Lung (tissue), 12 donors: ENCODE measurements around the gene MRPL41. TPM values are rescaled to one million over a fixed set of nuclear protein-coding genes. Genes with fewer than 3 reads are reported as not detected.

ENCODE experiments used
- ATAC-seq: fragments of 200-7000 bp; cut with Tn5 transposase; one replicate; pipeline ENCODE4 v1.9.1; 2020; ENCODE audit warnings: moderate number of reproducible peaks; ENCODE audit not compliant: insufficient read depth, low FRiP score
- DNase-seq, 3 donors: peaks; one replicate each; pipeline ENCODE4 v3.0.0-alpha.2; 2013 to 2017
- H3K27ac ChIP-seq, 2 donors: one replicate each; pipeline ENCODE4 v1.5.1; 2013; ENCODE audit warnings: mild to moderate bottlenecking in 2 of 2, moderate library complexity in 2 of 2, control low read depth in 1 of 2, inconsistent platforms in 1 of 2, low read depth in 1 of 2, low read length in 1 of 2
- H3K27me3 ChIP-seq, 3 donors: one replicate each; pipeline ENCODE4 v1.5.1; 2013; ENCODE audit warnings: low read length in 2 of 3; ENCODE audit not compliant: control insufficient read depth in 3 of 3, insufficient read depth in 3 of 3
- H3K36me3 ChIP-seq, 4 donors: one replicate each; pipeline ENCODE4 v1.5.1; 2013; ENCODE audit warnings: low read length in 4 of 4, mild to moderate bottlenecking in 1 of 4, moderate library complexity in 1 of 4; ENCODE audit not compliant: control insufficient read depth in 4 of 4, insufficient read depth in 4 of 4
- H3K4me1 ChIP-seq, 5 donors: one replicate each; pipeline ENCODE4 v1.5.1; 2013; ENCODE audit warnings: low read length in 5 of 5, mild to moderate bottlenecking in 2 of 5, moderate library complexity in 1 of 5; ENCODE audit not compliant: control insufficient read depth in 5 of 5, insufficient read depth in 5 of 5
- H3K4me3 ChIP-seq: one replicate; pipeline ENCODE4 v1.5.1; 2013; ENCODE audit warnings: mild to moderate bottlenecking, control low read depth, moderate library complexity
- H3K9ac ChIP-seq, 2 donors: one replicate each; pipeline ENCODE4 v1.5.1; 2013; ENCODE audit warnings: low read length in 2 of 2, control low read depth in 1 of 2; ENCODE audit not compliant: insufficient read depth in 1 of 2
- H3K9me3 ChIP-seq, 4 donors: one replicate each; pipeline ENCODE4 v1.5.1; 2013; ENCODE audit warnings: low read length in 3 of 4, mild to moderate bottlenecking in 1 of 4, moderate library complexity in 1 of 4; ENCODE audit not compliant: control insufficient read depth in 4 of 4, insufficient read depth in 3 of 4
- WGBS, 2 donors: extraction: QIAGEN DNeasy Blood & Tissue Kit; methylation state at CpG; one replicate each; pipeline ENCODE4 v1.1.7; 2013; 5-methylcytosine and 5-hydroxymethylcytosine counted together
- polyA plus RNA-seq, 2 donors: library from polyadenylated mRNA; stranded (reverse); fragments of 200-250 nt; gene quantifications; one replicate each; pipeline ENCODE4 v1.2.1, GENCODE V29; 2013
- total RNA-seq, 2 donors: library from RNA; depleted of rRNA in 1 of 2; stranded (reverse); fragments of >200 nt in 1 of 2; gene quantifications; one replicate each; pipeline ENCODE4 v1.2.1, GENCODE V29; 2014 to 2021
- TF ChIP-seq, protein P1 (sequence below): IDR thresholded peaks from 2 replicates; pipeline ENCODE4 v1.5.1; 2012; ENCODE audit warnings: mild to moderate bottlenecking; ENCODE audit errors: control extremely low read depth, extremely low read depth
- donor health status: control.
- donor health status: control.
- donor health status: Bipolar disorder and iron deficiency.
- donor health status: healthy.
- donor health status: DM: yes; HTN: yes; CAD: no.

MRPL41 gene
- total and polyA plus RNA-seq, 4 donors: 24.2 to 110 (median 53.3) TPM

DNA sequence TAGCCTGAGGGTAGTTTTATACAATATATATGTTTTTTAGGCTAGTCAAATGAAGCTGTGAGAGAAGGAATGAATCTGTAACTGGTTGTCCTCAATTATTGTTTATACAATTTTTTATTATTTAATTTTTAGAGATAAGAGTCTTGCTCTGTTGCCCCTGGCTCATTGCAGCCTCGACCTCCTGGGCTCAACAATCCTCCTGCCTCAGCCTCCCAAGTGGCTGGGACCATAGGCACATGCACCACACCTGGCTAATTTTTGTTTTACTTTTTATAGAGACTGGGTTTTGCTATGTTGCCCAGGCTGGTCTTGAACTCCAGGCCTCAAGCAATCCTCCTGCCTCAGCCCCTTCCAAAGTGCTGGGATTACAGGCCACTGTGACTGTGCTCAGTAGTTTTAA is 2.7 kb downstream of the MRPL41 start:
- 93 to 94% methylated on average over 1 of the region's 1 CpG for WGBS, 2 donors
- no peak for ATAC-seq
- peaks cover 3 to 21% (median 5%) of the 10 kb centered on the region in 4 donors for H3K36me3 ChIP-seq

GRCh38 chr9:137555179-137555578 is 3.5 kb downstream of the MRPL41 start:
- H3K27ac ChIP-seq: no peak overlapping the region
- peaks cover 0 to 8% (median 2%) of the 10 kb centered on the region in 5 donors for H3K4me1 ChIP-seq
- no peak for DNase-seq
- peaks cover 3 to 21% (median 5%) of the 10 kb centered on the region in 4 donors for H3K36me3 ChIP-seq
- WGBS, 2 donors: 94 to 96% methylated on average over 10 of the region's 10 CpGs
- no peaks in the 10 kb centered on the region for H3K9me3 ChIP-seq
- no peak overlapping the region for H3K4me3 ChIP-seq
- TF ChIP-seq, protein P1, sequence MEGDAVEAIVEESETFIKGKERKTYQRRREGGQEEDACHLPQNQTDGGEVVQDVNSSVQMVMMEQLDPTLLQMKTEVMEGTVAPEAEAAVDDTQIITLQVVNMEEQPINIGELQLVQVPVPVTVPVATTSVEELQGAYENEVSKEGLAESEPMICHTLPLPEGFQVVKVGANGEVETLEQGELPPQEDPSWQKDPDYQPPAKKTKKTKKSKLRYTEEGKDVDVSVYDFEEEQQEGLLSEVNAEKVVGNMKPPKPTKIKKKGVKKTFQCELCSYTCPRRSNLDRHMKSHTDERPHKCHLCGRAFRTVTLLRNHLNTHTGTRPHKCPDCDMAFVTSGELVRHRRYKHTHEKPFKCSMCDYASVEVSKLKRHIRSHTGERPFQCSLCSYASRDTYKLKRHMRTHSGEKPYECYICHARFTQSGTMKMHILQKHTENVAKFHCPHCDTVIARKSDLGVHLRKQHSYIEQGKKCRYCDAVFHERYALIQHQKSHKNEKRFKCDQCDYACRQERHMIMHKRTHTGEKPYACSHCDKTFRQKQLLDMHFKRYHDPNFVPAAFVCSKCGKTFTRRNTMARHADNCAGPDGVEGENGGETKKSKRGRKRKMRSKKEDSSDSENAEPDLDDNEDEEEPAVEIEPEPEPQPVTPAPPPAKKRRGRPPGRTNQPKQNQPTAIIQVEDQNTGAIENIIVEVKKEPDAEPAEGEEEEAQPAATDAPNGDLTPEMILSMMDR: no peak
- no peak overlapping the region for H3K9ac ChIP-seq
- H3K27me3 ChIP-seq: no peaks in the 10 kb centered on the region
- no peak for ATAC-seq

More for the DNA sequence above, 2.7 kb downstream of the MRPL41 start:
- Histone ChIP-seq H3K9me3 (no peaks in the 10 kb centered on the region), H3K4me3 (no peak overlapping the region), H3K27ac (no peak overlapping the region), H3K9ac (no peak overlapping the region), H3K4me1 (peaks cover 0 to 14% (median 5%) of the 10 kb centered on the region in 5 donors), H3K27me3 (no peaks in the 10 kb centered on the region)
- no peak for DNase-seq
- TF ChIP-seq, protein P1: no peak

DNA sequence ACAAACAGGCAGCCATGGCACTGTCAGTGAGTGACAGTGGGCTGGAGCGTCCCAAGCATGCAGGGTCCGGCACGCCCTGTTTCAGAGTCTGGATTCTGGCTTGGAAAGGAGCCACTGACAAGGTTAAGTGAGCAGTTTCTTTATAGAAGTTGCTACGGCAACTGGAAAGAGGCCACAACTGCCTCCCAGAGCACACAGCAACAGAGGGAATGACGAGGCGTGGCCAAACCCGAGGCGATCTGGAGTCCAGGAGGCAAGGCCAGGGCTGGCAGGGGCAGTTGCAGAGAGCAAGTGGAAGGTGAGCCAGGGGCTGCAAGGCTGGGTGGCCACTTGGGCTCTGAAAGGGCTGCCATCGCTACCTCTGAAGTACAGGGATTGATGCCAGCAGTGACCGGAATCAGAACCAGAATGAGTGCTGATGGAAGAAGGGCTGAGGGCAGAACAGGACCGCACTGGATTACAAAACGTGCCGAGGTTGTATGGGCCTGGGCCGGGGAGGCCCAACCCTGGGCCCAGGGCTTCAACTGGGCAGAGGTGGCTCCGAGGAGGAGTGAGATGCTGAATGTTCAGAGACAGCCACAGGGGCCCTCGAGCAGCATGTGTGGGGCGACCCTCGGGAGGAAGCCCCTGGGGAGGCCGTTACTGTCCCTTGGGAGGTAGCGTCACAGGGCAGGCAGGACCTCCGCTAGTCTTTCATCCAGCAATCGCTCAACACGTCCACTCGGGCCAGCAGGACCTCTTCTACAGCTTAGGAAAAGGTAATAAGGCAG is 4.6 kb downstream of the MRPL41 start:
- no peaks in the 10 kb centered on the region for H3K9me3 ChIP-seq
- ATAC-seq: no peak
- no peak for DNase-seq
- peaks cover 3 to 21% (median 5%) of the 10 kb centered on the region in 4 donors for H3K36me3 ChIP-seq
- 85 to 94% methylated on average over 24 of the region's 24 CpGs for WGBS, 2 donors
- H3K9ac ChIP-seq: no peak overlapping the region
- H3K4me1 ChIP-seq: peaks cover 0 to 6% (median 0%) of the 10 kb centered on the region in 5 donors
- H3K27ac ChIP-seq: no peak overlapping the region
- TF ChIP-seq, protein P1: no peak
- H3K27me3 ChIP-seq: no peaks in the 10 kb centered on the region
- no peak overlapping the region for H3K4me3 ChIP-seq
